Measurements from ENCODE around the gene C16orf74. TPM values are rescaled to one million over a fixed set of nuclear protein-coding genes. Genes with fewer than 3 reads are reported as not detected.

Gene C16orf74
- polyA plus RNA-seq, 1 donor = 1.8 TPM

GRCh38 chr16:85774136-85774535, 23.2 kb upstream of the C16orf74 start:
- no peak for DNase-seq

- DNase-seq = no peak
Observed at GRCh38 chr16:85773044-85773443, 22.1 kb upstream of the C16orf74 start.

GRCh38 chr16:85770741-85771140, 19.8 kb upstream of the C16orf74 start:
- no peak for DNase-seq

- no peak for DNase-seq
Observed at GRCh38 chr16:85768199-85768598, 17.3 kb upstream of the C16orf74 start.

GRCh38 chr16:85767531-85767930, 16.6 kb upstream of the C16orf74 start:
- no peak for DNase-seq

- no peak for DNase-seq
Observed at GRCh38 chr16:85765767-85766166, 14.9 kb upstream of the C16orf74 start.

GRCh38 chr16:85765211-85765610, 14.3 kb upstream of the C16orf74 start:
- DNase-seq = no peak

- DNase-seq = no peak
Observed at GRCh38 chr16:85763616-85764015, 12.7 kb upstream of the C16orf74 start.

- DNase-seq = no peak
Observed at GRCh38 chr16:85762970-85763369, 12.1 kb upstream of the C16orf74 start.

- no peak for DNase-seq
Observed at GRCh38 chr16:85761861-85762260, 11.0 kb upstream of the C16orf74 start.

GRCh38 chr16:85759631-85760419, 8.9 kb upstream of the C16orf74 start:
- DNase-seq = no peak

- no peak for DNase-seq
Observed at GRCh38 chr16:85759136-85759535, 8.2 kb upstream of the C16orf74 start.

GRCh38 chr16:85757341-85757822, 6.5 kb upstream of the C16orf74 start:
- no peak for DNase-seq

- DNase-seq = no peak
Observed at GRCh38 chr16:85755929-85756768, 5.3 kb upstream of the C16orf74 start.

- DNase-seq = no peak
Observed at GRCh38 chr16:85754413-85754812, 3.5 kb upstream of the C16orf74 start.

- no peak for DNase-seq
Observed at GRCh38 chr16:85753976-85754375, 3.1 kb upstream of the C16orf74 start.

GRCh38 chr16:85753559-85753958, 2.7 kb upstream of the C16orf74 start:
- no peak for DNase-seq

- DNase-seq = no peak
Observed at GRCh38 chr16:85752511-85753420, 1.9 kb upstream of the C16orf74 start.

- no peak for DNase-seq
Observed at GRCh38 chr16:85751698-85752501, 1.0 kb upstream of the C16orf74 start.

- no peak for DNase-seq
Observed at GRCh38 chr16:85750146-85750826, 610 bp downstream of the C16orf74 start.

- no peak for DNase-seq
Observed at GRCh38 chr16:85749771-85750145, 1.1 kb downstream of the C16orf74 start.

Data from hindlimb muscle (tissue), 1 donor.